HG02973 (cell line): ENCODE results near the gene OPRL1.
"Not testable (repeated sequence)": the region's sequence is repeated elsewhere in the genome, so short reads cannot be mapped to it uniquely, and the experiment has no call there.

ENCODE experiments used
- ATAC-seq: cut with Tn5 transposase; IDR thresholded peaks from one replicate; pipeline ENCODE4 v1.9.1; 2021; ENCODE audit warnings: moderate library complexity; ENCODE audit not compliant: unreplicated experiment

OPRL1 gene

DNA sequence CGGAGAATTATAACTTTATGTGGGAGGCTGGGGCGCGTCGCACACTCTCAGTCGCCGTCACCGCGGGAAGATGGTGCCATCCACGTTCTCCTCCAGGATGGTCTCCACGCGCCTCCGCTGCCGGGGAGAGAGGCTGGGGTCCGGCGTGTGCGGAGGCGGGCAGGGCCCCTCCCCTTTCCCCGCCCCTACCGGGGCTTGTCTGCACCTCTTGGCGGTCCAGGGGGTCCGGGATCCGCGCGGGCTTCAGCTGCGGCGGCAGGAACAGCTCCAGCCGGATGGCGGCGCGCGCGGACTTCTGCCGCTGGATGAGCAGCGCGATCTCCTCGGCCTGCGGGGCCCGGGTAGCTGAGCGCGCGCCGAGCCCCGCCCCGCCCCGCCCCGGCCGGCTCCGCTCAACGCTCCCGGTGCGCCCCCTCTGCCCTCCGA lies 3.5 kb downstream of the OPRL1 start:
- ATAC-seq: no peak

DNA sequence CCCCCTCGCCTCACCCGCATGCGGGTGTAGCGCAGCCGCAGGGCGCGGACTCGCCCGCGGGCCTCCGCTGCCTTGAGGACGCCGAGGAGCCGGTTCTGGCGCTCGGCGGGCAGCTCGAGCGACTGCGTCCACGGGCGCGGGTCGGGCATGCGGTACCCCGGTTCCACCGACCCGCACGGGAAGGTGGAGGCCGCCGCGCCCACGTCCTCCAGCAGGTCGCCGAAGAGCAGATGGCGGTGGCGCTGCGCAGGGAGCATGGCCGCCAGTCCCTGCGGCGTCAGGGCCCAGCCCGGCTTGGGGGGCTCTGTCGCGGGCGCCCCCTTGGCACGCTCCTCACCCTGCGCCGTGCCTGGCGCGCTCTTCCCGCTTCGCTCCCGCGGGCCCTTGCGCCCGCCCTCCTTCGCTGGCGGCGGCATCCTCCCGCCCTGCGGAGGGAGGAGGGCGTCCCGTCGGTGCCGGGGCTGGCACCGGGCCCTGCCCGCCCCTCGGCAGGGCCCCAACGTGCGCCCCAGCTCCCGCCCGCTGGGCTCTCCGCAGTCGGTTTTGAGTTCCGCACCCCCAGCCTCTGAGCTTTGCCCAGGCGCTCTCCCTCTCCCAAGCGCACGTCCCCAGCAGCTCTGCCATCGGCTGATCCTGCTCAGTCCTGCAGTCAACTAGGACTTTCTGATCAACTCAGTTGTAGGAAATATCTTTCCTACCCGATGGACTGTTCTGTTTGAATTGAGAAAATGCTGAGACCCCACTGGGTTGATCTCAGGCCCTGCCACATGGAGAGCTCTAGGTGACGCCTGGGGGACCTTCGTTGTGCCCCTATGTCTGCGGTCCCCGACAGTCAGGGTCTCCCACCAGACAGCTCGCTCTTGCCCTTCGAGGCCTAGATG lies 4.2 kb downstream of the OPRL1 start, which contains the start of gene LKAAEAR1:
TSS of gene LKAAEAR1 (minus strand) at position 595 of the 881 bp plus-strand sequence. CDS start at position 416, 179 bp downstream.
- ATAC-seq: no peak

DNA sequence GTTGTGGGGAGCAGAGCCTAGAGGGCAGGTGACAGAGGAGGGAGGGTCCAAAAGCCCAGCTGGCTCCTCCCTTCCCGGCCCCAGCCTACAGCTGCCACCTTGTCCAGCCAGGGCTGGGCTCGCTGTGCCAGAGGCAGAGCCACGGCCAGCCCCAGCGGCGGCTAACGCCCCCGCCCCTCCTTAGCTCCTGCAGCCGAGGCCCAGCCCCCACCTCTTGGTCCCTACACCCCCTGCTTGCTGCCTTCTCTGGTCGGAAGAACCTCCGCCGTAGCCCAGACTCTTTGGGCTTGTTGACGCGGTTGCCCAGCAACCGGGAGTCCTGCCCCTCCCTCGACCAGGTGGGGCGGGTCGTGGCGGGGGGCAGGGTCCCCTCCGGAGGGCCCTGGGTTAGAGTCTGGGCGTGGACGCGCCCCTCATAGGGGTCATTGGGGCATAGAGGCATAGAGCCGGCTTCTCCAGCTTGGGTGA lies 4.8 kb downstream of the OPRL1 start:
- no peak for ATAC-seq

DNA sequence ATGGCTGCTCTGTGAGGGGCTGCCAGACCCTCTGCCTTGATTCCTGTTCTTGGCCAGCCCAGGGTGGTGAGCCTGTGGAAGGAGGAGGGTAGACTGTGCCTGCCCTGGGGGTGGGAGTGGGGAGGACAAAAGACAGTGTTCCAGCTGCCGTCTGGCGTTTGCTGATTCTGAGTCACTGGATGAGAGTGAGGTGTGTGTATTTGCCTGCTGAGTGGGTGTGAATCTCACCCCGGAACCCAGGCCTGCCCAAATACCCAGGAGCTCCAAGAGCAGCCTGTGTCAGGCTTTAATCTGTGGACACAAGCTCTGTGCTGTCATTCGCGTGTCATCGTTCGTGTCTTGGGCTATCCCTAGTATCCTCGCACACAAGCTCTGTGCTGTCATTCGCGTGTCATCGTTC lies 6.9 kb downstream of the OPRL1 start:
- no peak for ATAC-seq

DNA sequence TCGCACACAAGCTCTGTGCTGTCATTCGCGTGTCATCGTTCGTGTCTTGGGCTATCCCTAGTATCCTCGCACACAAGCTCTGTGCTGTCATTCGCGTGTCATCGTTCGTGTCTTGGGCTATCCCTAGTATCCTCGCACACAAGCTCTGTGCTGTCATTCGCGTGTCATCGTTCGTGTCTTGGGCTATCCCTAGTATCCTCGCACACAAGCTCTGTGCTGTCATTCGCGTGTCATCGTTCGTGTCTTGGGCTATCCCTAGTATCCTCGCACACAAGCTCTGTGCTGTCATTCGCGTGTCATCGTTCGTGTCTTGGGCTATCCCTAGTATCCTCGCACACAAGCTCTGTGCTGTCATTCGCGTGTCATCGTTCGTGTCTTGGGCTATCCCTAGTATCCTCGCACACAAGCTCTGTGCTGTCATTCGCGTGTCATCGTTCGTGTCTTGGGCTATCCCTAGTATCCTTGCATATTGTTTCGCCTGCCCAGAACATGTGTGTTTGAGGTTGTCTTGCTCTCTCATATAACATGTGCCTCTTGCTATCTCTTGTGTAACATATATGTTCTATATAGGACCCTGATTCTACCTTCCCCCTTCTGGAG lies 7.4 kb downstream of the OPRL1 start:
- not testable (repeated sequence) for ATAC-seq

DNA sequence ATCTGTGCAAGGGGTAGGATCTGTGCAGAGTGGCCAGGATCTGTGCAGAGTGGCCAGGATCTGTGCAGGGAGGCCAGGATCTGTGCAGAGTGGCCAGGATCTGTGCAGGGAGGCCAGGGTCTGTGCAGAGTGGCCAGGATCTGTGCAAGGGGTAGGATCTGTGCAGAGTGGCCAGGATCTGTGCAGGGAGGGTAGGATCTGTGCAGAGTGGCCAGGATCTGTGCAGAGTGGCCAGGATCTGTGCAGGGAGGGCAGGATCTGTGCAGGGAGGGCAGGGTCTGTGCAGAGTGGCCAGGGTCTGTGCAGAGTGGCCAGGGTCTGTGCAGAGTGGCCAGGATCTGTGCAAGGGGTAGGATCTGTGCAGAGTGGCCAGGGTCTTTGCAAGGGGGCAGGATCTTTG lies 8.7 kb downstream of the OPRL1 start:
- ATAC-seq: not testable (repeated sequence)

DNA sequence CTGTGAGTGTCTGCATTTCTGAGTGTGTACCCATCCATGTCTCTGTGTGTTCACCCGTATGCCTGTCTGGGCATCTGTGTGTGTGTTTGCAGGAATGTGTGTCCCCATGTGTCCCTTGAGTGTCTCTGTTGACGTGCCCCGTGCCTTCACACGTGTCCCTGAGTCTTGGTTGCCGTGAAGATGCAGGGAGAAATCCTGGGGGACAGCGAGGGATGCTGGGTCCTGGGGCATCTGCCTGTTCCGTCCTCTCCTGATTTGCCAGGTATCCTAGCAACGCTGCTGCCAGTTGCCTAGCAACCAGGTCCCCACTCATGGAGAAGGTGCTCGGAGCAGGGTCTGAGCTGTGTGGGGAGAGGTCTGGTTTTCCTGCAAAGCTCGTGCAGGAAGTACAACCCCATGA lies 10.3 kb downstream of the OPRL1 start:
- no peak for ATAC-seq

DNA sequence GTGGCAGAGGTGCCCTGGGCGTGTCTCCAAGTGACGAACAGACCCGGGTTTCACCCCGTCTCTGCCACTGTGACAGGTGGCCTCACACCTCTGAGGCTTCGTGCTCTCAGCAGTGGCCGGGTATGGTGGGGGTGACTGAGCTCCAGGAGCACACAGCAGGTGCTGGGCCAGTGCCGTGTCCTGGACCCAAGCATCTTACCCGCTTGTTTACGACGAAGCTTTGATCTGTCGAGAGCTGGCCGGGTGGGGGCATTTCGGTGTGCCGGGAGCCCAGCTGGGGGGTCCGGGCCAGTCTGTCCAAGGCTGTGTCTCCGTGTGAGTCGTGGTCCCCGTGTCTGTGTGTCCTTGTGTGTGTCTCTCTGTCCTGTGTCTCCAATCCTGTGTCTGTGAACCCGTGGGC lies 11.5 kb downstream of the OPRL1 start:
- ATAC-seq: no peak

DNA sequence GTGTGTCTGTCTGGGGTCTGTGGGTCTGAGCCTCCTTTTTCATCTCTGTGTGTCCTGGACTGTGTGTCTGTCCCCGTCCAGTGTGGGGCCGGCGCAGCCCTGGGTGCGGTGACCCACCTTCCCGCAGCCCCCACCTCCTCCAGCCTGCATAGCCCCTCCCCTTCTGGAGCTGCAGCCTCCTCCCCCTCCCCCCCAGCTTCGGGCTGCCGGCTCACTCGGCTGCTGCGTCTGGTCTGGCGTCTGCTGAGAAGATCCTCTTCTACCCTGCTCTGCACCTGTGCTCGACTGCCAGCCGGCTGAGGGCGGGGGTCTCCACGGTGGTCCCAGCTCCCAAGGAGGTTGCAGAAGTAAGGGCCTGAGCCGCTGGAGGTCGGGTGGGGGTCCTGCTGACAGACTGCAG lies 11.9 kb downstream of the OPRL1 start:
- no peak for ATAC-seq

DNA sequence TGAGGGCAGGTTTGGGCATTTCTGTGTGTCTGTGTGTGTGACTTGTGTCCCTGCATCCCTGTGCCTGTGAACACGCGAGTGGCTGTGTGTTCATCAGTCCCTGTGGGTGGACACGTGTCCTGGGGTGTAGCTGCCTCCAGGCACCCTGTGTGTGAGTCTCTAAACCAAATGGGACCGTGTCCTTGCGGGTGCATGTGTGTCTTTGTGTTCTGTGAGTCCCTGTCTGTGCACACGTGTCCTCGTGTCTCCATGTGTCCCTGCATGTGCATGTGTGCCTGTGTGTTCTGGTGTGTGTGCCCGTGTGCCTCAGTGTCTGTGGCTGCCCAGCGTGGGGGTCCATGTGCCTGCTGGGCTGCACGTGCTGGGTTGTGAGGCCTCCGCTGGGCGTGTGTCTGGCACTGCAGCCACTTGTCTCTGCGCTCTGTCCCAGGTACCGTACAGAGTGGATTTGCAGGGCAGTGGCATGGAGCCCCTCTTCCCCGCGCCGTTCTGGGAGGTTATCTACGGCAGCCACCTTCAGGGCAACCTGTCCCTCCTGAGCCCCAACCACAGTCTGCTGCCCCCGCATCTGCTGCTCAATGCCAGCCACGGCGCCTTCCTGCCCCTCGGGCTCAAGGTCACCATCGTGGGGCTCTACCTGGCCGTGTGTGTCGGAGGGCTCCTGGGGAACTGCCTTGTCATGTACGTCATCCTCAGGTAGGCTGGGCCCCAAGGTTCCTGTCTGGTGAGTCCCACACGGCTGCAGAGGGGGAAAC lies 12.6 kb downstream of the OPRL1 start:
- no peak for ATAC-seq

DNA sequence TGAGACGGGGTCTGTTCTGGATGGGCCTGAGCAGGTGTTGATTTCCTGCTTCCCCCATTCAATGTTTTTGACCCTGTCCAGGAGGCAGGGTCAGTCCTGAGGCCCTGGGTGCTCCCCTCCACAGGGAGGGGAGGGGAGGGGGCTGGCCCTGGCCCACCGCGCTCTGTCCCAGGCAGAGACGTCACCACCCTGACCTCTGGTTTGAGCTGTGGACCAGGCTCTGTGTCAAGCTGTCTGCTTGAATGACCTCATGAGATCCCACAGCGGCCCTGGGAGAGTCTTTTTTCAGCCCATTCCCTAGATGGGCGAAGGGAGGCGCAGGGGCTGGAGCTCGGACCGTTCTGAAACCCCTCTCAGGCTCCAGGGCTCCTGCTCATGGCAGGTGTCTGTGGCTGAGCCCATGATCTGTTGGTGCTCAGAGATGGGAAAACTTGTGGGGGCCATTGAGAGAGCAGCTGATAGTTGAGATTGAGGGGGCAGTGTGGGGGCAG lies 13.2 kb downstream of the OPRL1 start:
- ATAC-seq: no peak

DNA sequence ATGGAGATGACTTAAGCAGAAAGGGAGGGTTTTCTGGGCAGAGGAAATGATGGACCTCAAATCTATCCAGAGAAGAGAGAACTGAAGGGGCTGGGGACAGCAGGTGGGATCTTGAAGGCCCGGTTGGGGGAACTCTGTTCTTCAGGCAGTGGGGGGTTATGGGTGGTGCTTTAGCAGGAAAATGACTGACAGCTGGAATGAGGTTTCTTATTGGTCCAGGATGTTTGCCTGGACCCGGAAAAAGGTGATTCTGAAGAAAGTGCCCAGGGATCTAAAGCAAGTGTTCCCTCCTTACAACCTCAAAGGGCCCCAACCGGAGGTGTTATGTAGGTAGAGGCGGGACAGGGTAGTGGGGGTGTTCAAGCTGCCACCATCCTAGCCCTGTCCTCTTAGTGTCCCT lies 15.6 kb downstream of the OPRL1 start:
- no peak for ATAC-seq

DNA sequence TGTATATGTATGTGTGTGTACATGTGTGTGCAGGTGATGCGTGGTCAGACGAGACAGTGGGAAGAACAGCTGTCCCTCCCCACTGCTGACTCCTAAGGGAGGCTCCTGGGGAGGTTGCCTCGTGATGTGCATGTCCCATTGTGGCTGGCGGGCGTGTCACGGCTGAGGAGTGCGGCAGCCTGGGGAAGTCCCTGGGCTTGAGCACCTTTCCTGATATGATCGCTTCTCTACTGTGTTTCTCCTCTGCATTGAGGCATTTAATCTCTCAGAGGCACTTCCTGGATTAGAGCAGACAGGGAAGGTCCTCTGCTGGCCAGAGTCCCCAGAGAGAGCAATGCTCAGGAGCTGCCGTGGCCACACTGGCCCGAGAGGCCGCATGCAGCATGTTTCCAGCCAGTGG lies 16.0 kb downstream of the OPRL1 start:
- no peak for ATAC-seq

DNA sequence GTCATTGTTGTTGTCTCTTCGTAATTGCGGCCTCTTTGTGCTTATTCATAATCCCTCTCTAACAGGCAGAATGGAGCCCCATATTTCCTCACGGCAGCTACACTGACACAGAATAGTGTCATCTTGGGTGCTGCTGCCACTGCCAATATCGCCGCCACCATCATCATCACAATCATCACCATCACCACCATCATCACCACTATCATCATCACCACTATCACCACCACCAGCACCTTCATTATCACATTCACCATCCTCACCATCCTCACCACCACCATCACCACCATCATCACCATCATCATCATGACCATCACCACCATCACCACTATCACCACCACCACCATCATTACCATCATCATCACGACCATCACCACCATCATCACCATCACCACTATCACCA lies 16.7 kb downstream of the OPRL1 start:
- ATAC-seq: no peak

DNA sequence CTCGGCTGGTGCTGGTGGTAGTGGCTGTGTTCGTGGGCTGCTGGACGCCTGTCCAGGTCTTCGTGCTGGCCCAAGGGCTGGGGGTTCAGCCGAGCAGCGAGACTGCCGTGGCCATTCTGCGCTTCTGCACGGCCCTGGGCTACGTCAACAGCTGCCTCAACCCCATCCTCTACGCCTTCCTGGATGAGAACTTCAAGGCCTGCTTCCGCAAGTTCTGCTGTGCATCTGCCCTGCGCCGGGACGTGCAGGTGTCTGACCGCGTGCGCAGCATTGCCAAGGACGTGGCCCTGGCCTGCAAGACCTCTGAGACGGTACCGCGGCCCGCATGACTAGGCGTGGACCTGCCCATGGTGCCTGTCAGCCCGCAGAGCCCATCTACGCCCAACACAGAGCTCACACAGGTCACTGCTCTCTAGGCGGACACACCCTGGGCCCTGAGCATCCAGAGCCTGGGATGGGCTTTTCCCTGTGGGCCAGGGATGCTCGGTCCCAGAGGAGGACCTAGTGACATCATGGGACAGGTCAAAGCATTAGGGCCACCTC lies 18.7 kb downstream of the OPRL1 start:
- no peak for ATAC-seq

DNA sequence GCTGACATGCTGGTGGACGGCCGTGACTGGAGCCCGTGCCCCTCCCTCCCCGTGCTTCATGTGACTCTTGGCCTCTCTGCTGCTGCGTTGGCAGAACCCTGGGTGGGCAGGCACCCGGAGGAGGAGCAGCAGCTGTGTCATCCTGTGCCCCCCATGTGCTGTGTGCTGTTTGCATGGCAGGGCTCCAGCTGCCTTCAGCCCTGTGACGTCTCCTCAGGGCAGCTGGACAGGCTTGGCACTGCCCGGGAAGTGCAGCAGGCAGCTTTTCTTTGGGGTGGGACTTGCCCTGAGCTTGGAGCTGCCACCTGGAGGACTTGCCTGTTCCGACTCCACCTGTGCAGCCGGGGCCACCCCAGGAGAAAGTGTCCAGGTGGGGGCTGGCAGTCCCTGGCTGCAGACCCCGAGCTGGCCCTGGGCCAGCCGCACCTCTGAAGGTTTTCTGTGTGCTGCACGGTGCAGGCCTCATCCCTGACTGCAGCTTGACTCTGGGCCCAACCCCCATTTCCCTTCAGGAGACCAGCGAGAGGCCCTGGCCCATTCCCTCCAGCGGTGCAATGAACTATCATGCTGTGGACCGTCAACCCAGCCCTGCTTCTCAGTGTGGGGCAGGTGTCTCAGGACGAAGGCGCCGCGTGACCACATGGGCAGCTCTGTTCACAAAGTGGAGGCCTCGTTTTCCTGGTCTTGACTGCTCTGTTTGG lies 19.4 kb downstream of the OPRL1 start:
- ATAC-seq: no peak

DNA sequence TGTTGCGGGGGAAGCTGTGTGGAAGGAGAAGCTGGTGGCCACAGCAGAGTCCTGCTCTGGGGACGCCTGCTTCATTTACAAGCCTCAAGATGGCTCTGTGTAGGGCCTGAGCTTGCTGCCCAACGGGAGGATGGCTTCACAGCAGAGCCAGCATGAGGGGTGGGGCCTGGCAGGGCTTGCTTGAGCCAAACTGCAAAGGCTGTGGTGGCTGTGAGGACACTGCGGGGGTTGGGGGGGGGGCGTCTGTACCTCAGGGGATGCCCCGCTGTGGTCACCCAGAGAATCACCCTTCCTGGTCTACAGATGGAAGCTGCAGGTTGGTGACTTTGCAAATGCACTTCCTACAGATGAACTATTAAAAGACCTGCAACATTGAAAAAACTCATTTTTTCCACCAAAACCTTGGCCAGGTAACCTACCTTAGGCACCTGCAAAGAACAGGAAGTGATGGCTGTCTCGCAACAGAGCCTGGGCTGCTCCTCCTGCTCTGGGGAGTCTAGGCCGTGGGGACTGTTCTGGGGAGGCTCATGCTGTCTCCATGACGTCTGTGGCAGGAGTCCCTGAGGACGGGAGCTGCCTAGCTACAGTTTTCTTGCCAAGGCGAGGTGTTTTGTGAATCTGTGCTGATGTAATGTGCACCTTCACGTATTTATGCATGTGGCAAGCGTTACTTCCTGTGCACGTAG lies 20.1 kb downstream of the OPRL1 start:
- ATAC-seq: no peak

DNA sequence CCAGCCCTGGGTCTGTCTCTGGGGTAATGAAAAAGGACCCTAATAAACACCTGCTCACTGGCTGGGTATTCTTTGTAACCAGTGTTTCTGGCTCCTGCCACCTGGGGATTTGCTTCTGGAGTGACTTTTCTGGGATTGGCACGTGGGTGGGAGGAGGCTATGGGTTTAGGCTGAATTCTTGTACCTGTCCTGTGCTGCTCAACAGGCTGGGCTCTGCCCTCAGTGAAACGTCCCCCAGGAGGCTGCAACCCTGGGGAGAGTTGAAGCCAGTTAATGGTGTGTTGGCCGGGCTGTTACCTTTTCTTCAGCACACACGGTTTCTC lies 20.6 kb downstream of the OPRL1 start:
- no peak for ATAC-seq

DNA sequence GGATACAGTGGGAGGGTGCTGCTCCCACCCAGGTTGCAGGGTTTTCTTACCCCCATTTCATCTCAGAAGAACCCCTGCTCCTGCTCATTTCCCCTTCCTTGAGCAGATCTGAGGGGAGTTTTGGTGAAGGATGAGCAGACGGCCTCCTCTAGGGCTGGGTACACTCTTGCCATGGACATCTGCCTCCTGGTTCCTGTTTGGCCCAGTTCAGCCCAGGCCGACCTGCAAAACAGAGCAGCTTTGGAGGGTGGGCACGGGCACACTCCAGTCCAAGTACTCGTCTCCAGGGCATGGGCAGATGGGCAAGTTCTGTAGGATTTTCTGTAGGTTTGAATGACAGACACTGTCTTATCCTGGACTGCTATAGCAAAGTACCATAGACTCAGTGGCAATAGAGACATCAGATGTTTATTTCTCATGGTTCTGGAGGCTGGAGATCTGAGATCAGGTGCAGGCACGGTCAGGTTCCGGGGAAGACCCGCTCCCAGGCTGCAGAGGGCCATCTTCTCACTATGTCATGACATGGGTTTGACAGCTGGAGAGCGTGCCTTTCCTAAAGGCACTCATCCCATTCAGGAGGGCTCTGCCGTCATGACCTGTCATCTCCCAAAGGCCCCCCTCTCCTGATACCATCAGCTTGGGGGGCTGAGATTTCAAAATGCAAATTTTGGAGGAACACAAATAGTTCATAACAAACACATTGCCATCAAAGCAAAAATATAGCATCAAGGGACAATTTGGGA lies 21.2 kb downstream of the OPRL1 start:
- no peak for ATAC-seq
